Stimulated activated naive CD8-positive, alpha-beta T cell treated with anti-CD3 and anti-CD28 coated beads, Interleukin-15, amount 100 ng/mL, for 72 hours (primary cell): ENCODE data around the gene ARFGAP1.

ENCODE experiments used
- ATAC-seq: fragments of 150-1000 bp; cut with Tn5 transposase; 2 replicates; pipeline ENCODE4 v1.10.0; 2021; ENCODE audit warnings: mild to moderate bottlenecking, moderate library complexity
- DNase-seq, 2 donors: peaks; one replicate each; pipeline ENCODE4 v3.0.0; 2021 to 2022
- H3K27ac Mint-ChIP-seq, 2 donors: one replicate each; pipeline ENCODE4 v1.8.0; 2022; ENCODE audit warnings: mild to moderate bottlenecking in 2 of 2, mixed read lengths in 2 of 2, moderate library complexity in 2 of 2
- H3K27me3 Mint-ChIP-seq: one replicate; pipeline ENCODE4 v1.8.0; 2022; ENCODE audit warnings: mixed read lengths
- H3K4me1 Mint-ChIP-seq: one replicate; pipeline ENCODE4 v1.8.0; 2022; ENCODE audit warnings: mild to moderate bottlenecking, mixed read lengths
- H3K4me3 Mint-ChIP-seq, 2 donors: one replicate each; pipeline ENCODE4 v1.8.0; 2022; ENCODE audit warnings: mild to moderate bottlenecking in 2 of 2, mixed read lengths in 2 of 2, moderate library complexity in 1 of 2
- H3K9me3 Mint-ChIP-seq, 2 donors: one replicate each; pipeline ENCODE4 v1.8.0; 2022; ENCODE audit warnings: mixed read lengths in 2 of 2

ARFGAP1 gene

GRCh38 chr20:63287697-63288580 lies 15.3 kb downstream of the ARFGAP1 start:
- ATAC-seq (no peak), DNase-seq (no peak)
- Mint-ChIP-seq H3K27ac (no peak overlapping the region), H3K9me3 (no peaks in the 10 kb centered on the region), H3K27me3 (no peaks in the 10 kb centered on the region), H3K4me1 (peaks cover 7% of the 10 kb centered on the region), H3K4me3 (no peak overlapping the region)

- H3K4me1 Mint-ChIP-seq = peaks cover 7% of the 10 kb centered on the region
- no peaks in the 10 kb centered on the region for H3K9me3 Mint-ChIP-seq
- ATAC-seq (no peak), DNase-seq (no peak)
- H3K27ac Mint-ChIP-seq = no peak overlapping the region
- no peaks in the 10 kb centered on the region for H3K27me3 Mint-ChIP-seq
- no peak overlapping the region for H3K4me3 Mint-ChIP-seq
These were observed 16.1 kb downstream of the ARFGAP1 start for GRCh38 chr20:63288581-63289251.

GRCh38 chr20:63289311-63290135 lies 16.9 kb downstream of the ARFGAP1 start:
- Mint-ChIP-seq H3K27me3 (peaks cover 1% of the 10 kb centered on the region), H3K27ac (peak overlapping the region; percentile 58 to 82), H3K9me3 (no peaks in the 10 kb centered on the region), H3K4me3 (no peak overlapping the region), H3K4me1 (peaks cover 7% of the 10 kb centered on the region)
- DNase-seq (no peak), ATAC-seq (no peak)

- Mint-ChIP-seq H3K9me3 (no peaks in the 10 kb centered on the region), H3K4me1 (peaks cover 14% of the 10 kb centered on the region), H3K4me3 (no peak overlapping the region), H3K27ac (peak overlapping the region in 1 of 2 donors; percentile 42), H3K27me3 (peaks cover 8% of the 10 kb centered on the region)
- ATAC-seq (no peak), DNase-seq (no peak)
These were observed 17.6 kb downstream of the ARFGAP1 start for GRCh38 chr20:63290136-63290676.

GRCh38 chr20:63290677-63291472 lies 18.3 kb downstream of the ARFGAP1 start:
- Mint-ChIP-seq H3K9me3 (no peaks in the 10 kb centered on the region), H3K4me3 (no peak overlapping the region), H3K27ac (peak overlapping the region in 1 of 2 donors; percentile 74), H3K4me1 (peaks cover 21% of the 10 kb centered on the region), H3K27me3 (peaks cover 15% of the 10 kb centered on the region)
- DNase-seq (peak; percentile 68 to 74), ATAC-seq (peak; percentile 64)

GRCh38 chr20:63291811-63292210 lies 19.2 kb downstream of the ARFGAP1 start:
- ATAC-seq = no peak
- Mint-ChIP-seq H3K27ac (no peak overlapping the region), H3K9me3 (no peaks in the 10 kb centered on the region), H3K4me3 (no peak overlapping the region), H3K4me1 (peaks cover 21% of the 10 kb centered on the region), H3K27me3 (peaks cover 24% of the 10 kb centered on the region)
- no peak for DNase-seq

GRCh38 chr20:63292292-63292701 lies 19.7 kb downstream of the ARFGAP1 start:
- Mint-ChIP-seq H3K4me3 (no peak overlapping the region), H3K9me3 (no peaks in the 10 kb centered on the region), H3K27me3 (peaks cover 28% of the 10 kb centered on the region), H3K4me1 (peaks cover 21% of the 10 kb centered on the region), H3K27ac (peak overlapping the region in 1 of 2 donors; percentile 34)
- ATAC-seq (no peak), DNase-seq (no peak)

GRCh38 chr20:63292904-63293303 lies 20.3 kb downstream of the ARFGAP1 start, which contains the start of gene COL20A1:
Gene COL20A1 (plus strand): TSS chr20:63293186. CDS start chr20:63295108, 1,922 bp downstream.
- Mint-ChIP-seq H3K27me3 (peaks cover 28% of the 10 kb centered on the region), H3K4me3 (no peak within 1 kb of the TSS), H3K27ac (peak within 1 kb of the TSS in 1 of 2 donors; percentile 54), H3K9me3 (no peaks in the 10 kb centered on the region), H3K4me1 (peaks cover 21% of the 10 kb centered on the region)
- no peak for DNase-seq
- ATAC-seq = no peak

- Mint-ChIP-seq H3K4me1 (peaks cover 21% of the 10 kb centered on the region), H3K27me3 (peaks cover 33% of the 10 kb centered on the region), H3K9me3 (no peaks in the 10 kb centered on the region), H3K27ac (peak overlapping the region in 1 of 2 donors; percentile 54), H3K4me3 (no peak overlapping the region)
- DNase-seq (no peak), ATAC-seq (no peak)
These were observed 20.8 kb downstream of the ARFGAP1 start for GRCh38 chr20:63293456-63293855.

GRCh38 chr20:63293871-63294535 lies 21.4 kb downstream of the ARFGAP1 start:
- Mint-ChIP-seq H3K27ac (peak overlapping the region in 1 of 2 donors; percentile 54), H3K9me3 (no peaks in the 10 kb centered on the region), H3K4me1 (peaks cover 21% of the 10 kb centered on the region), H3K4me3 (no peak overlapping the region), H3K27me3 (peaks cover 39% of the 10 kb centered on the region)
- ATAC-seq (peak; percentile 16), DNase-seq (no peak)

- H3K9me3 Mint-ChIP-seq = no peaks in the 10 kb centered on the region
- peak overlapping the region in 1 of 2 donors; percentile 64 for H3K27ac Mint-ChIP-seq
These were observed 21.9 kb downstream of the ARFGAP1 start for GRCh38 chr20:63294536-63294900.

GRCh38 chr20:63295018-63295417 lies 22.4 kb downstream of the ARFGAP1 start:
- Mint-ChIP-seq H3K9me3 (no peaks in the 10 kb centered on the region), H3K27me3 (peaks cover 44% of the 10 kb centered on the region), H3K4me1 (peaks cover 21% of the 10 kb centered on the region), H3K27ac (peak overlapping the region in 1 of 2 donors; percentile 64), H3K4me3 (no peak overlapping the region)
- ATAC-seq (no peak), DNase-seq (no peak)

More at GRCh38 chr20:63294536-63294900, 21.9 kb downstream of the ARFGAP1 start:
- Mint-ChIP-seq H3K4me3 (no peak overlapping the region), H3K4me1 (peaks cover 21% of the 10 kb centered on the region), H3K27me3 (peaks cover 44% of the 10 kb centered on the region)
- DNase-seq = no peak
- ATAC-seq = peak; percentile 6

GRCh38 chr20:63295422-63295821 lies 22.8 kb downstream of the ARFGAP1 start:
- DNase-seq (no peak), ATAC-seq (no peak)
- peaks cover 20% of the 10 kb centered on the region for H3K4me1 Mint-ChIP-seq
- no peaks in the 10 kb centered on the region for H3K9me3 Mint-ChIP-seq
- peaks cover 44% of the 10 kb centered on the region for H3K27me3 Mint-ChIP-seq
- no peak overlapping the region for H3K4me3 Mint-ChIP-seq
- H3K27ac Mint-ChIP-seq = no peak overlapping the region

- Mint-ChIP-seq H3K4me1 (peaks cover 16% of the 10 kb centered on the region), H3K4me3 (no peak overlapping the region), H3K9me3 (no peaks in the 10 kb centered on the region), H3K27me3 (peaks cover 48% of the 10 kb centered on the region), H3K27ac (no peak overlapping the region)
- ATAC-seq (no peak), DNase-seq (no peak)
These were observed 23.2 kb downstream of the ARFGAP1 start for GRCh38 chr20:63295846-63296245.
